PC-9 (cell line): ENCODE data around the gene CALM1. TPM values are rescaled to one million over a fixed set of nuclear protein-coding genes. Genes with fewer than 3 reads are reported as not detected.

Source experiments
- BruUV-seq: library from RNA; stranded (reverse); fragments of 400-500 nt; replicated peaks from 2 replicates; lab custom pipeline; 2021; lab: Mats Ljungman, UMichigan
- CTCF ChIA-PET: fragments of 300-600 bp; sonication (Branson Sonifier 250); formaldehyde crosslinking; loops from one replicate; lab custom pipeline; 2022; ENCODE audit warnings: antibody characterized with exemption; lab: Charles Lee
- POLR2A ChIA-PET: fragments of 300-600 bp; sonication (Branson Sonifier 250); formaldehyde crosslinking; loops from one replicate; lab custom pipeline; 2022; ENCODE audit warnings: antibody characterized with exemption; ENCODE audit not compliant: unreplicated experiment; lab: Charles Lee
- DNase-seq, 2 experiments: peaks; one replicate each; pipeline versions ENCODE4 v3.0.0 to v3.0.0-alpha.2; 2015 to 2022; ENCODE audit warnings: mixed read lengths in 1 of 2
- H2AFZ ChIP-seq: fragments of 200-600 bp; sonication (generic); 2 replicates; pipeline ENCODE4 v1.8.1; 2017; ENCODE audit warnings: antibody characterized with exemption
- H3F3A ChIP-seq: fragments of 200-600 bp; sonication (generic); 2 replicates; pipeline ENCODE4 v1.8.1; 2017; ENCODE audit warnings: antibody characterized with exemption, mild to moderate bottlenecking, low read depth; ENCODE audit not compliant: insufficient read depth
- H3K27ac ChIP-seq: fragments of 200-600 bp; sonication (generic); 2 replicates; pipeline ENCODE4 v1.6.1; 2016; ENCODE audit warnings: mixed run types
- H3K27me3 ChIP-seq: fragments of 200-600 bp; sonication (generic); 2 replicates; pipeline ENCODE4 v1.6.1; 2016; ENCODE audit warnings: low read depth, mixed run types; ENCODE audit not compliant: insufficient read depth
- H3K36me3 ChIP-seq: fragments of 200-600 bp; sonication (generic); 2 replicates; pipeline ENCODE4 v1.6.1; 2016; ENCODE audit warnings: low read depth, mixed run types
- H3K4me1 ChIP-seq: fragments of 200-600 bp; sonication (generic); replicated peaks from 2 replicates; pipeline ENCODE4 v1.6.1; 2016; ENCODE audit warnings: mixed run types; ENCODE audit not compliant: insufficient read depth
- H3K4me2 ChIP-seq: fragments of 200-600 bp; sonication (generic); 2 replicates; pipeline ENCODE4 v1.6.1; 2017; ENCODE audit warnings: mixed run types
- H3K4me3 ChIP-seq: fragments of 200-600 bp; sonication (generic); 2 replicates; pipeline ENCODE4 v1.6.1; 2016; ENCODE audit warnings: mixed run types
- H3K79me2 ChIP-seq: fragments of 200-600 bp; sonication (generic); 2 replicates; pipeline ENCODE4 v1.6.1; 2017; ENCODE audit warnings: low read depth, mixed run types
- H3K9me2 ChIP-seq: fragments of 200-600 bp; sonication (generic); 2 replicates; pipeline ENCODE4 v1.8.1; 2017; ENCODE audit warnings: mild to moderate bottlenecking; ENCODE audit not compliant: insufficient read depth
- H3K9me3 ChIP-seq: fragments of 200-600 bp; sonication (generic); 2 replicates; pipeline ENCODE4 v1.8.1; 2016; ENCODE audit warnings: low read depth; ENCODE audit not compliant: insufficient read depth
- H4K20me1 ChIP-seq: fragments of 200-600 bp; sonication (generic); 2 replicates; pipeline ENCODE4 v1.8.1; 2017; ENCODE audit not compliant: insufficient read depth
- EZH2 ChIP-seq: fragments of 200-600 bp; sonication (generic); IDR thresholded peaks from 2 replicates; pipeline ENCODE4 v1.8.0; 2017; ENCODE audit warnings: antibody characterized with exemption, low read depth
- intact Hi-C: fragments of 100-400 bp; cut with micrococcal nuclease; formaldehyde crosslinking; loops from one replicate; pipeline ENCODE4 v1.10.0; 2022; ENCODE audit not compliant: unreplicated experiment
- total RNA-seq: library from RNA; stranded (reverse); gene quantifications from 2 replicates; pipeline ENCODE4 v1.2.3, GENCODE V29; 2021
- TF ChIP-seq, protein P1 (sequence below): fragments of 200-600 bp; sonication (generic); conservative IDR thresholded peaks from 2 replicates; pipeline ENCODE4 v1.6.1; 2017; ENCODE audit warnings: mixed run types, antibody characterized with exemption, mild to moderate bottlenecking, moderate library complexity

Gene CALM1
- total RNA-seq, 1 experiment from 2014 or later, result 103 TPM

- Histone ChIP-seq H3K4me3 (no peak overlapping the region), H3K27ac (no peak overlapping the region), H3K9me3 (no peaks in the 10 kb centered on the region), H3K27me3 (no peaks in the 10 kb centered on the region), H3K4me1 (peaks cover 9% of the 10 kb centered on the region), H4K20me1 (no peaks in the 10 kb centered on the region), H3K9me2 (no peaks in the 10 kb centered on the region), H2AFZ (no peak overlapping the region), H3K36me3 (no peaks in the 10 kb centered on the region), H3K4me2 (no peak overlapping the region), H3K79me2 (no peaks in the 10 kb centered on the region), H3F3A (peaks cover 11% of the 10 kb centered on the region)
- TF ChIP-seq EZH2, result no peak
- TF ChIP-seq, protein P1, sequence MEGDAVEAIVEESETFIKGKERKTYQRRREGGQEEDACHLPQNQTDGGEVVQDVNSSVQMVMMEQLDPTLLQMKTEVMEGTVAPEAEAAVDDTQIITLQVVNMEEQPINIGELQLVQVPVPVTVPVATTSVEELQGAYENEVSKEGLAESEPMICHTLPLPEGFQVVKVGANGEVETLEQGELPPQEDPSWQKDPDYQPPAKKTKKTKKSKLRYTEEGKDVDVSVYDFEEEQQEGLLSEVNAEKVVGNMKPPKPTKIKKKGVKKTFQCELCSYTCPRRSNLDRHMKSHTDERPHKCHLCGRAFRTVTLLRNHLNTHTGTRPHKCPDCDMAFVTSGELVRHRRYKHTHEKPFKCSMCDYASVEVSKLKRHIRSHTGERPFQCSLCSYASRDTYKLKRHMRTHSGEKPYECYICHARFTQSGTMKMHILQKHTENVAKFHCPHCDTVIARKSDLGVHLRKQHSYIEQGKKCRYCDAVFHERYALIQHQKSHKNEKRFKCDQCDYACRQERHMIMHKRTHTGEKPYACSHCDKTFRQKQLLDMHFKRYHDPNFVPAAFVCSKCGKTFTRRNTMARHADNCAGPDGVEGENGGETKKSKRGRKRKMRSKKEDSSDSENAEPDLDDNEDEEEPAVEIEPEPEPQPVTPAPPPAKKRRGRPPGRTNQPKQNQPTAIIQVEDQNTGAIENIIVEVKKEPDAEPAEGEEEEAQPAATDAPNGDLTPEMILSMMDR, result no peak
- ChIA-PET CTCF (no interaction called here), POLR2A (no interaction called here)
- no TSS peak for BruUV-seq
- no peak for DNase-seq
- intact Hi-C loops, result no loop called here
These were observed 52.6 kb downstream of the CALM1 start for GRCh38 chr14:90449411-90449810.

- Histone ChIP-seq H3K9me3 (no peaks in the 10 kb centered on the region), H3F3A (peaks cover 4% of the 10 kb centered on the region; the same call in 1 of the 2 replicates), H3K4me1 (peaks cover 2% of the 10 kb centered on the region), H3K4me3 (no peak overlapping the region), H3K4me2 (no peak overlapping the region), H3K27ac (no peak overlapping the region), H4K20me1 (no peaks in the 10 kb centered on the region), H3K36me3 (no peaks in the 10 kb centered on the region), H3K79me2 (no peaks in the 10 kb centered on the region), H3K27me3 (no peaks in the 10 kb centered on the region), H2AFZ (no peak overlapping the region), H3K9me2 (no peaks in the 10 kb centered on the region)
- no peak for TF ChIP-seq EZH2
- TF ChIP-seq, protein P1, result no peak
- CTCF ChIA-PET, result no interaction called here
- BruUV-seq, result no TSS peak
- intact Hi-C loops, result no loop called here
- no peak for DNase-seq
- POLR2A ChIA-PET, result no interaction called here
These were observed 53.3 kb downstream of the CALM1 start for GRCh38 chr14:90450151-90450550.

DNA sequence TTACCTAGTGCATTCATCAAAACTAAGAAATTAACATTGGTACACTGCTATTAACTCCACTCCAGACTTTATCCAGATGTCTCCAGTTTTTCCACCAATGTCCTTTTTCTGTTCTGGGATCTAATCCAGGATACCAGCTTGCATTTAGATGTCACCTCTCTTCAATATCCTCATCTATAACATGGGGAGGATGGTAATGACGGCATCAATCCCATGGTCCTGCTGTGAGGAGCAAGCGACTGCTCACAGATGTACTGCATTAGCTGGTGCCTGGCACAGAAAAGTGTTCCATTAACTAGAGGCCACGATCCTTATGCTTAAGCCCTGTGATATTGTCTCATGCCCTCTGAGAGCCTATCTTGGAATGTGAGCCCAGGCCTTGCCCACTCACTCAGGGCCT lies 53.8 kb downstream of the CALM1 start:
- BruUV-seq, result no TSS peak
- Histone ChIP-seq H3K4me3 (no peak overlapping the region), H3K4me2 (no peak overlapping the region), H3K27ac (no peak overlapping the region), H3F3A (no peaks in the 10 kb centered on the region), H3K9me2 (no peaks in the 10 kb centered on the region), H2AFZ (no peak overlapping the region), H3K9me3 (no peaks in the 10 kb centered on the region), H3K79me2 (no peaks in the 10 kb centered on the region), H4K20me1 (no peaks in the 10 kb centered on the region), H3K27me3 (no peaks in the 10 kb centered on the region), H3K4me1 (no peaks in the 10 kb centered on the region), H3K36me3 (no peaks in the 10 kb centered on the region)
- intact Hi-C loops, result no loop called here
- no peak for DNase-seq
- POLR2A ChIA-PET, result no interaction called here
- TF ChIP-seq, protein P1, result no peak
- TF ChIP-seq EZH2, result no peak
- CTCF ChIA-PET, result no interaction called here
